HG02571 (cell line): ENCODE results near the gene LNX1.
"Not testable (repeated sequence)": the region's sequence is repeated elsewhere in the genome, so short reads cannot be mapped to it uniquely, and the experiment has no call there.

Source experiments
- ATAC-seq: cut with Tn5 transposase; IDR thresholded peaks from one replicate; pipeline ENCODE4 v1.9.1; 2021; ENCODE audit warnings: mild to moderate bottlenecking, moderate library complexity; ENCODE audit not compliant: unreplicated experiment

The LNX1 gene

DNA sequence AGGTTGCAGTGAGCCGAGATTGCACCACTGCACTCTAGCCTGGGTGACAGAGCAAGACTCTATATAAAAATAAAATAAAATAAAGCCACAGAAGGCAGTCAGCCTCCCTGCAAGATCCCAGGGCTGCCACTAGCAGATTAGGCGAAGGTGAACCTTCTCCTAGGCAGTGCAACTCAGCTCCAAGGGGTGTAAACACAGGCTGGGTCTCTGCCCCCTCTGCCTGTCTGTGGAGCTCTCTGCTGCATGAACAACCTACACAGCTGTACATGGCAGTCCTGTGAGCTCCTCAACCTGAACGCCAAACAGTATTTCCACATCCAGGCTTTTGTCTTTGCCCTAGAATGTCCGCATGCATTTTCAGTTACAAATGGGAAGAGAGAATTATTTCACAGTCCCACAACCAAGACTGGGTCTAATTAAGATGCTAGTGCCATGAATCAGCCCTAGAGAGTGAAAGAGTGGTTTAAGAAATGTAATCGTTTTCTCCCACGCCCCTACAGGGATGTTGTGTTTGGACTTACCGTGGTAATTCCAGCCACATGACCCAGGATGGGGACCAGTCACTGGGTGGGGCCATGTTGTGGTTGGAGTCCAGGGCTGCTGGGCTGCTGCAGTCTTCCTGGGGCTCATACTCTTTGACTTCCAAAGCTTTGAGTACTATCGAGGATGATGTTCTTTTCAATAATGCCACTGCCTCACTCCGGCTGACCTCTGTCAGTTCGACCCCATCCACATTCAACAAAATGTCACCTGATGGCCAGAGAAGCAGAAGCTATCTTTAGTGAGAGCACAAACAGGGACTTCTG lies 114.9 kb downstream of the LNX1 start:
- ATAC-seq = no peak

DNA sequence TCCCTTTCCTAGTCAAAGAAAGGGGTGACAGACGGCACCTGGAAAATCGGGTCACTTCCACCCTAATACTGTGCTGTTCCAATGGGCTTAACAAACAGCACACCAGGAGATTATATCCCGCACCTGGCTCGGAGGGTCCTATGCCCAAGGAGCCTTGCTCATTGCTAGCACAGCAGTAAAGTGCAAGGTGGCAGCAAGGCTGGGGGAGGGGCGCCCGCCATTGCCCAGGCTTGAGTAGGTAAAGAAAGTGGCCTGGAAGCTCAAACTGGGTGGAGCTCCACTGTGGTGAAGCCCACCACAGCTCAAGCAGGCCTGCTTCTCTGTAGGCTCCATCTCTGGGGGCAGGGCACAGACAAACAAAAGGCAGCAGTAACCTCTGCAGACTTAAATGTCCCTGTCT lies 124.7 kb downstream of the LNX1 start:
- ATAC-seq = not testable (repeated sequence)

DNA sequence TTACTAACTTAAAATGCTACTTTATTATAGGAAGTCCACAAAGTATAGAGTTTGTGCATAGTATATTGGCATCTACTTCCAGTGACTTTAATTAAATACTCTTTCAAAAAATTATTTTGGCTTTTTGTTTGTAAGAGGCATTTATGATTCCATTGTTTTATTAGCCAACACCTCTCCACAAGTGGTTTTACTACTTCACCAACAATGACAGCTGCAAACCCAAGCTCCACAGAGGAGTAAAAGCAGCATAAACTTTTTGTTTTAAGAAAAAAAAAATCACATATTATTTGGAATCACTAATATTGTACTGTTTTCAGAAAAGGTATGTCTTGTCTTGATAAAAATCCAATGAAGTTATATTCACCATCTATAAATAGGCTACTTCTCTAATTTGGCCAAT lies 125.4 kb downstream of the LNX1 start:
- no peak for ATAC-seq

DNA sequence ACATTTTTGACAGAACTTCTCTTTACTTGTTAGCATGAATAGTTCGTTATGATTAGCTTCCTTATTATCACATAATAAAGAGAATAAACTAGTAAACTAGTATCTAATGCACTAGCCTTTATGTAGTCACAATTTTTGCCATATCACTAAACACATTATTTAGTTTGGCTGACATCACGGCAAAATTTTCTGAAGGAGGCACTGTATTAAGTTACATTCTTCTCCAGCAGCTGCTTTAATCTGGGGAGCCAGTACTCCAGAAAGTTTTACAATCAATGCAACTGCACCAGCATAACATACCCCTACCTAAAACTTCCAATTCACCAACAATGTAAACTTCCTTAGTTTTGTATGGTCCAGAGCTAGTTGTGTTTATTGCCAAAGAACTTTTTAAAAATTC lies 126.0 kb downstream of the LNX1 start:
- no peak for ATAC-seq

DNA sequence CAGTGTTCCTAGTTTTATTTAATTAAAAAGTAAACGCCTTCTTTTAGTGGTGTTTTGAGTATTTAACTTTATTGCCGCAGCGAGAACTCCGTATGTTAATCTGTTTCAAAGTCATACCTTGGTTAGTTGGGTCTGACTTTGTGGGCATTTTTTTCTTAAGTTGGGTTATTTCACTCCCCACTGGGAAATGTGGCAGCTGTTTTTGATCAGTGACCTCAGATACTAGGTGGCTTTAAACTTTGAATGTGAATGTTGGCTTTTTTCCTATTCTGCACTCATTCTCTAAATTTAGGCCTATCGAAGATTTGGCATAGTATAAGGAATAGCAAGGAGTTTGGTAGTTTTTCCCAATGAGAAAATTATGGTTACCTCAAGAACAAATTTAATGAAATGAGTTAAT lies 127.9 kb downstream of the LNX1 start:
- ATAC-seq = no peak

DNA sequence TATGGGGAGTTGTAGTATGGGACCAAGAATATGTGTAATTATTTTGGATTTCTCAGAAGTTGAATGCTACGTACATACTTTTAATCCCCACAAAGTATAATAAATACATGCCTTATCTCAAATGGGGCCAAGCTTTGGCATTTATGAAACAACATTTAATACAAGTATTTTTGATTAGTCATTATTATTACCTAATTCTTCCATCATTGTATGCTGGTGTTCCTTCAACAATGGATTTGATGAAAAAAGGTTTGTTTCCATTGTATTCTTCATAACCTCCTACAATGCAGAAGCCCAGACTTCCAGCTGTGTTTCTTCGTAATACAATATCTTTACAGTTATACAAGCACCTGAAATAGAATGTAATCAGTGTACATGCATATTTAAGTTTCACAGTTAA lies 130.0 kb downstream of the LNX1 start:
- ATAC-seq = no peak

DNA sequence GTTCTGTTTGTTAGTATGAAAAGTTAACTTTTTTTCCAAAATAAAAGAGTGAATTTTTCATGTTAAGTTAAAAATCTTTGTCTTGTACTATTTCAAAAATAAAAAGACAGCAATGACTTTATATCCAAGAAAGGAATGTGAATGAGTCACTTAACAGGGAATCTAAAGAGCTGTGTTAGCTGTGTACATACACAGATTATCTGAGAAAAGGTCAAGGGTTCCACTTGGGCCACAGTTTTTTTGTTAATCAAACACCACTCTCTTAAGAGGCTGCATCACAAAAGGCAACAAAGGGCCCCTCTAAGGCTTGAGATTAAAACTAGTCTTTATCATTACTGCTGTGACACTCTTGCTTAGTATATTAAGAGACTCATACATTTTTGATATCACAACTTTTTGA lies 131.7 kb downstream of the LNX1 start:
- ATAC-seq = no peak

DNA sequence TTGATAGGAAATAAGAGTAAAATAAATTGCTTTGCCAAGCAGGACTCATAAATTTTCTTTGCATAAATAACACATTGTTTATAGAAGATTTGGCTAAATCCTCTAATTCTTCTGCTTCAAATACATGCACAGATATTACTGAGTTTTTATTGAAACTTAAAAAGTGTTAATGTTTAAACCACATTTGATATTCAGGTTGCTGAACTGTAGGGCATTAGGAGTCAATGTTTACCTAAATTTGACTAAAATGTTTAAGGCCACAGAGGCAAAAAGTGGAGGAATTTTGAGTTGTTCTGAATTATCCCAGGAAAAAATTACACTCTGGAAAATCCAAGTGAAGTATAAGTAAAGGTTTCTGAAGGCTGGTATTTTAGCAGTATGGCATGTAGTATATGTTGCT lies 135.1 kb downstream of the LNX1 start:
- no peak for ATAC-seq

DNA sequence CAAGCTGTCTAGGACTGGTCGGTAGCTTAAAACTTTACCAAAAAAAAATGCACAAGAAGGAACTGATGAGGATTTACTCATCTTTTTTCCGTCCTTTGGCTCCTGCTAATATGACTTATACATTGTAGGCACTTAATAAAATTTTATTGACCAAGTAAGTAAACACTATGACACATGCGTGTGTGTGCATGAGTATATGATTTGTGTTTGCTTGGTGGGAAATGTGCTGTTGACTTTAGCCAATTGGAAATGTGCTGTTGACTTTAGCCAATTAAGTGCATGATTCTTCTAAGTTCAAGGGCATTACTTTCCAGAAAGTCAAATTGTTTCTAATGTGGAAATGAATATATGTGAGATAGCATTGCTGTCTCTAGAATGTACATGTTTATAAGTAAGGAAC lies 135.5 kb downstream of the LNX1 start:
- ATAC-seq = no peak

DNA sequence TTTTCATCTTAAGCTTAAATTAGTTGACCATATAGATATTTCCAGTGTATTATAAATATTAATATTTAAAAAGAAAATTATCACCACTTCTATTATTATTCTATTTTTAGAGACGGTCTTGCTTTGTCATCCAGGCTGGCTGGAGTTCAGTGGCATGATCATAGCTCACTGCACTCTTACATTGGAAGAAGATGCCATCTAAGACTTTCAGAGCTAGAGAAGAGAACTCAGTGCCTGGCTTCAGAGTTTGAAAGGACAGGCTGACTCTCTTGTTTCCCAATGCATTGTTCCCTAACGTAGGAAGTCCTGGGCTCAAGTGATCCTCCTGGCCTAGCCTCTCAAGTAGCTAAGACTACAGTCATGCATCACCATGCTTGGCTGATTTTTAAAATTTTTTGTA lies 137.9 kb downstream of the LNX1 start:
- ATAC-seq = no peak

DNA sequence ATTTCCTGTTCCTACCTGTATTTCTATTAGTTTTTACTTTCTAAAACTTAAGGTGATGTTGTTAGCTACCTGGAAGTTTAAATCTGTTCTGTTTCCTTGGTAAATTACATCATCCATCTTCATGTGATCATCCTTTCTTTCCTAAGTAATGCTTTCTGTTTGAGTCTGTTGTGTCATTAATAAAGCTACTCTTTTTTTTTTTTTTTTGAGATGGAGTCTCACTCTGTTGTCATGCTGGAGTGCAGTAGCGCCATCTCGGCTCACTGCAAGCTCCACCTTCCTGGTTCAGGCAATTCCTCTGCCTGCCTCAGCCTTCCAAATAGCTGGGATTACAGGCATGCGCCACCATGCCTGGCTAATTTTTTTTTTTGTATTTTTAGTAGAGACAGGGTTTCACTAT lies 140.5 kb downstream of the LNX1 start:
- ATAC-seq = no peak

DNA sequence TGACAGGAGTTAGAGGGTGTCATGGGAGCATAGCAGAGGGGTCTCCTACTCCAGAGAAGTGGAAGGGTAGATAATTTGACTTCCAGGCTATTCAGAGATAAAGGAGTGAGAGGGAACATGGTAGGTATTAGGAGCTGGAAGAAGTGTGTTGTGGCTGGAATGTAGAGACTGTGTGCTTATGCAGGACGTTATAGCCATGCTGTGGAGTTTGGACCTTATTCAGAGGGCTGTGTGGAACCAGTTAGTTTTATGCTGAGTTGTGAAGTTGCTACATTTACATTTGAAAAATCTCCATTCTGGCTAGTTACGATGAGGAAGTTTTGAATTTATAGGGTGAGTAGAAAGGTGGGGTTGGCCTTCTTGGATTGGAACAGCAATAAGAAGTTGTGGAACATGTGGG lies 146.3 kb downstream of the LNX1 start:
- no peak for ATAC-seq

DNA sequence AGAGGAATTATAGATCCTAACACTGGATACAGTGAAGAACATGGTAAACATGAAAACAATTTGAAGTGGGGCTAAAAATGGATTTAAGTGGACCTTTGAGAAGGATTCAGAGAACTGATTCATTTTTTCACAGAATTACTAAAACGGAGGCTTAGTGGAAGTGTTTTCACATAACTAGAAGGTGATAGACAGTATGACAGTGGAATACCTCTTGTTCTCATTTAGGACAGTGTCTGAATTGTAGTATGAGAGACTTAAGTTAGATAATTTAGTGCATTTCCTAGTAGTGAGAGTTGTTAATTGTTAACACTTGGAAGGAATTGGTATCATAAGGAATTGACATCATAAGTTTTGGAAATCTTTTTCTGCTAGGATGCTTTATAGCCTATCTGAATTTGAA lies 149.7 kb downstream of the LNX1 start:
- ATAC-seq = no peak

DNA sequence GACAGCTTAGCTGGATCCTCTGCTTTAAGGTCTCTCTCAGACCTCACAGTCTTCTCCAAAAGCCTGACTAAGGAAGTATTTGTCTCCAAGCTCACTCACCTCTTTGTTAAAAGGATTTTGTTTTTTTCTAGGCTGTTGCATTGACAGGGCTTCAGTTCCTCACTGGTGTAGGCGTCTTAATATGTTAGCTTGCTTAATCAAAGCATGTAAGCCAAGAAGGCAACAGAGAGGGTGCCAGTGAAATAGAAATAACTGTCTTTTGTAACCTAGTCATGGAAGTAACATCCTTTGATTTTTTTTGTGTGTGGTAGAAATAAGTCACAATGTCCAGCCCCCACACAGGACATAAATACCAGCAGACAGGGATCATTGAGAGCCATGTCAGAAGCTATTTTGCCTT lies 155.0 kb downstream of the LNX1 start:
- no peak for ATAC-seq

DNA sequence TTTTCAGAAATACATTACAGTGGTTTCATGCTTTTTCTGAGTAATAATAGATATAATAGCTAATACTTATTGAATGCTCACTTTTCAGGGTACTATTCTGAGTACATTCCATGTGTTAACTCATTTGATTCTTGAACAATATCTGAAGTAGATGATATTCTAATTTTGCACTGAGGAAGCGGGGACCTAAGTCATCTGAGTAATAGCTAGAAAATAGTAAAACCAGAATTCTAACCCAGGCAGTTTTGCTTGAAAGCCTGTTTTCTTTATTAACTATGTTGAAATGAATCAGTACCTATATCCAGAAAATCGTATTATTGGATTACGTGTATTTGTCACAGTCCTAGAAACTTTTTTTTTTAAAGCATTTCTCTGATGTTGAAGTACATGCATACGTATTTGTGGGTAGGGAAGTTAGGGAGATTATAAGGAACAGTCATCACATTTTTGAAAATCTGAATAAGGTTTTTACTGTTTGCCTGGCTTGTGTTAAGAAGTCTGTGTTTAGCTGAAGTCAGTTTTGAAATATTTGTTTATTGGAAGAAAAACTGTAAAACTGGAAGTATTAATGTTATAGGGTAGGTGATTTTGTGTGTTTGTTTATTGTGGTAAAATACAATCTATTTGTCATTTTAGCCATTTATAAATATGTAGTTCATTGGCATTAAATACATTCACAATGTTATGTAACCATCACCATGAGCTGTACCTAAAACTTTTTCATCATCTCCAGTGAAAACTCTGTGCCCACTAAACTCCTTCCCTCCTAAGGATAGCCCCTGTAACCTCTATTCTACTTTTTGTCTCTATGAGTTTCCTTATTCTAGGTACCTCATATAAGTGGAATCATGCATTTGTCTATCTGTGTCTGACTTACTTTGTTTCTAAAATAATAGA lies 158.5 kb downstream of the LNX1 start:
- ATAC-seq = no peak

DNA sequence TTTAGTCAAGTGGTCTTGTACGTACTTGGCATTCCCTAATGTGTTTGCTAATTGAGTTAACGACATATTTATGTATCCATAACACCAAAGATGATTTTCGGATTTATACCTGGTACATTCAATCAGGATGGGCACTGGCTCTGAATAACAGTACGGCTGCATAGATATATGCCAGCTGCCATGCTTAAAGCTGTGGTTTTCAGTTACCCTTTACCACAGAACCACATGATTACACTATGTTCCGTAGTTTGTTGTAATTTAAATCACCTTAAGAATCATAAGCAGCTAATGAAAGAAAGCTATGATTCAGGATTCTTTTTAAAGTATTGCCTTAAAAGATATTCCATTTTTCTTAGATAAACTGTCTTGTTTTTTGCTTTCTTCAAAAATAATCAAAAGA lies 160.2 kb downstream of the LNX1 start:
- ATAC-seq = no peak

DNA sequence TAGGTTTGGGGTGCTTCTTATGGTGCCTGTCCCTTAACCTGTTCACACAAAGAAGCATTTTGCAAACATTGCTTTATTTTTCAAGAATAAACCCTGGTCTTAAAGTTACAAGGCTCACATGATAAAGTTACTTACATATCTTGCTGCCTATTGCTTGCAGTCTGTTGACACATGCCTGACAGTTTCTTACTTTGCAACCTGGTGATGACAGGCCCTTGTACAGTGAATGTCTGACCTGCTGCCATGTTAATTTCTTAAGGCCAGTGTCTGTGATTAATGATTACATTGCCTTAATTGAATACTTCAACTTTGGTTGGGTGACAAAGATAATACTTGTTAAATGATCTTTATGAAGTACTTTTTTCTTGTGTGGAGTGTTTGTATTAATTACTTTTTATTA lies 163.9 kb downstream of the LNX1 start:
- no peak for ATAC-seq

DNA sequence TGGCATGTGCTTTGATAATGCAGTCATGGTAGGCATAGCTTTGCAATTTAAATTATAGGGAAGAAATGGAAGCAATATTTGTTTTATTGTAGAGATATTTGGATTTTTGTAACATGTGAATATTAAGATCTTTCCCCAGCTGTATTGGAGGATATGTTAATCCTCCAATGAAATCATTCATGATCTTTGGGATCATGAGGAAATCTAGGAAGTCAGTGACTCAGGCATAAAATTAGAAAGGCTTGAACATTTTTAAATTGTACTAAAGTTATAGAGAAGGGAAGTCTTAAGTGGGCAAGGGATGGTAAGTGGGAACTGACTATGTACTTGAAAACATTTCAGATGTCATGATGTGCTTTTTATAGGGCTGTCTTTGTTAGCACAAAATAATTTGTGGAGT lies 167.0 kb downstream of the LNX1 start:
- no peak for ATAC-seq

DNA sequence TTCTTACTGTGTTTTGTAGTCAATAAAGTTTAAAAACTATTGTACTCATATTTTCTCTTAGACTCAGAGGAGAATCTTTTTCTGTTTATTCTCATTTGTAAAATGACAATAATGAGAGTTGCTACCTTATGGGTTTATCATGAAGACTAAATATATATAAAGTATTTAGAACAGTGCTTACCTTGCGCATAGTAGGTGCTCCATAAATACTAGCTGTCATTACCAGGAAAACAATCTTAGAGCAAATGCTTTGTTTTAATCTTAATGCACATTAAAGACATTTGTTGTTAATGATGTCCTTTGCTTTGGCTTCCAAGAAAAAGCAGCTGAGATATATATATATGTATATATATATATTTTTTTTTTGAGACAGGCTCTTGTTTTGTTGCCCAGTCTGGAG lies 168.9 kb downstream of the LNX1 start:
- ATAC-seq = no peak

DNA sequence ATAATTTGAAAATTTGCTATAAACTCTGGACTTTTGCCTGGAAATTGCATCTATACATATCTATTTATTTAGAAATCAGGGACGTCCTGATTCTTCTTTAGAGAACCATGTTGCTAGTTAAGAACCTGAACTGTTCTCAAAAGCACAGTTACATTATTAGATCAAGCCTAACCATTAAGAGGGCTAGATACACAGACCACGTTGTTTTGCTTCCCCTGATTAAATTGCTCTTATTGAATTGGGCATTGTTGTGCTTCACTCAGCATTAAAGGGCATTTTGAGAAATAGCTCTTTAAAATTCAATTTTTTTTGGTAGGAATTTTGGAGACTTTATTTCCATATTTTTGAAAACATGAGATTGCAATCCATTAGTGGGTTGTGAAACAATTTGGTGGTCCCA lies 169.5 kb downstream of the LNX1 start:
- ATAC-seq = no peak

DNA sequence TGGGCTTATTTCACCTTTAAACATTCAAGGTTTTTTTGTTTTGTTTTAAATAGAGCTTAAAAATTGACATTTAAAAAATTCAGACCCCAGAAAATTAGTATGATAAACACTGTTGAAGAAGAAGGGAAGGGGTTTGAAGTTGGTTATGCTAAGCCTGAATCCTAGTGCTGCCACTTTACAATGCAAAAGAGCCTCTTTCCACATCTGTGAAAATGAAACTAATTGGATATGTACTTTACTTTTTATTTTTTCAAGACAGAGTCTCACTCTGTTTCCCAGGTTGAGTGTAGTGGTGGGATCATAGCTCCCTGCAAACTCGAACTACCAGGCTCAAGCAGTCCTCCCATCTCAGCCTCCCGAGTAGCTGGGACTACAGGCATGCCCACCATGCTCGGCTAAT lies 172.1 kb downstream of the LNX1 start:
- no peak for ATAC-seq

DNA sequence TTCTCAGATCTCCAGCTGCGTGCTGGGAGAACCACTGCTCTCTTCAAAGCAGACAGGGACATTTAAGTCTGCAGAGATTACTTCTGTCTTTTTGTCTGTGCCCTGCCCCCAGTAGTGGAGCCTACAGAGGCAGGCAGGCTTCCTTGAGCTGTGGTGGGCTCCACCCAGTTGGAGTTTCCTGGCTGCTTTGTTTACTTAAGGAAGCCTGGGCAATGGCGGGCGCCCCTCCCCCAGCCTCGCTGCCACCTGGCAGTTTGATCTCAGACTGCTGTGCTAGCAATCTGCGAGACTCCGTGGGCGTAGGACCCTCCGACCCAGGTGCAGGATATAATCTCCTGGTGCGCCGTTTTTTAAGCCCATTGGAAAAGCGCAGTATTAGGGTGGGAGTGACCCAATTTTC lies 181.8 kb downstream of the LNX1 start:
- ATAC-seq = not testable (repeated sequence)
